HG02571 (cell line): Measurements from ENCODE around the gene CDC42EP5.
"Not testable (repeated sequence)": the region's sequence is repeated elsewhere in the genome, so short reads cannot be mapped to it uniquely, and the experiment has no call there.

Experiments used
- ATAC-seq: cut with Tn5 transposase; IDR thresholded peaks from one replicate; pipeline ENCODE4 v1.9.1; 2021; ENCODE audit warnings: mild to moderate bottlenecking, moderate library complexity; ENCODE audit not compliant: unreplicated experiment

The CDC42EP5 gene

DNA sequence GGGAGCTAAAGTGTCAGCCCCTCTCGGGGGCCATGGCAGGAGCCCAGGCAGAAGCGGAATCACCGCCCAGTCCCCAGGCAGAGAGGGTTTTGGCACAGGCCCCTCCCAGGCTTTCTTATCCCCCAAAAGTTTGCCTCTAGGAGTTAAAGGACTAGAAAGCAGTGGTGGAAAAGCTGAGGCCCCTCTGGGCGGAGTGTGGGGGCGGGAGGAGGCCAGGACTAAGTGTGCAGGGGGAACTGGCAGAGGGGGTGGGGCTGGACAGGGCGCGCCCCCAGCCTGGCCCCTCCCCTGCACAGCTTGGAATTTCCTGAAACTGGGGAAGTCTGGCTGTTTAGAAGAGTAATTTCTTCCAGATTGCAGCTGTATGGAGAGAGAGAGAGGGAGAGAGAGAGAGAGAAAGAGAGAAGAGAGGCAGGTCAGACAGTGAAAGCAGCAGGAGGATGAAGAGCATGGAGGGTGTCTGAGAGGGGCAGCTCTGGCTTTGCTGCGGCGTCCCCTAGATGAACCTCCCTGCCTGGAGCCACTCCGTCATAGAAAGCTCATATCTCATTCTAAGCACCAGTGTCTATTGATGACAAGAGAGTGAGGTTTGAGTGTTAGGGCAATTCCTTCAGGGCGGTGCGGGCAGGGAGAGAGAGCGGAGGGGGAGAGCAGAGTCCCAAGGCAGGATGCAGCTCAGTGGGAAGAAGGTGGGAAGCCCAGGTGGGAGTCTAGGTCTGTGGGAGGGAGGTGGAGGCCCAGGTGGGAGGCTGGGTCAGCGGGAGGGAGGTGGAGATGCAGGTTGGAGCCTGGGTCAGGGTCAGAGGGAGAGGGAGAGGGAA lies at the start of gene CDC42EP5:
CDC42EP5 (minus strand) TSS at position 226 of the 821 bp plus-strand sequence. CDS start 7,749 bp downstream, outside the sequence.
- no peak for ATAC-seq

DNA sequence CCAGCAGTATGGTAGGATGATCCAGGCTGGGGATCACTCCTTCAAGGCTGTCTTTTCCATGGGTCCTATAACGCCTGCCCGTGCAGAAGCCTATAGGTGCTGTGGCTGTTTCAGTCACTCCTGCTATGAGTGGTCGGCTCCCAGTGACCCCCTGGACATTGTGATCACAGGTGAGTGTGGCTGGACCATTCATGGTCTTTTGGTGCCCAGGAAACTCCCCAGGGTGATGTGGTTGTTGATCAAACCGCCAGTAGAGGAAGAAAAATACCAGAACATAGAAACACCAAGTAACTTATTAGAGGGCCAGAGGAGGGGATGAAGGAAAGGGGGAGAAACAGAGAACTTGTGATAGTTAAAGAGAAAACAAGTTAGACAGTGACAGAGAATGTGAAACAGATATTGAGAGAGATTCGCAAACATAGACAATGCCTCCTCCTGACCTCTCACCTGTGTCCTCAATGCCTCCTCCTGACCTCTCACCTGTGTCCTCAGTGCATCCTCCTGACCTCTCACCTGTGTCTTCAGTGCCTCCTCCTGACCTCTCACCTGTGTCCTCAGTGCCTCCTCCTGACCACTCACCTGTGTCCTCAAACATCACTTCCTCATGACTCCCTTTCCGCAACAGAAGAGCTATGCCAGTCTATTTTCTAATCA lies 48.9 kb upstream of the CDC42EP5 start:
- no peak for ATAC-seq

DNA sequence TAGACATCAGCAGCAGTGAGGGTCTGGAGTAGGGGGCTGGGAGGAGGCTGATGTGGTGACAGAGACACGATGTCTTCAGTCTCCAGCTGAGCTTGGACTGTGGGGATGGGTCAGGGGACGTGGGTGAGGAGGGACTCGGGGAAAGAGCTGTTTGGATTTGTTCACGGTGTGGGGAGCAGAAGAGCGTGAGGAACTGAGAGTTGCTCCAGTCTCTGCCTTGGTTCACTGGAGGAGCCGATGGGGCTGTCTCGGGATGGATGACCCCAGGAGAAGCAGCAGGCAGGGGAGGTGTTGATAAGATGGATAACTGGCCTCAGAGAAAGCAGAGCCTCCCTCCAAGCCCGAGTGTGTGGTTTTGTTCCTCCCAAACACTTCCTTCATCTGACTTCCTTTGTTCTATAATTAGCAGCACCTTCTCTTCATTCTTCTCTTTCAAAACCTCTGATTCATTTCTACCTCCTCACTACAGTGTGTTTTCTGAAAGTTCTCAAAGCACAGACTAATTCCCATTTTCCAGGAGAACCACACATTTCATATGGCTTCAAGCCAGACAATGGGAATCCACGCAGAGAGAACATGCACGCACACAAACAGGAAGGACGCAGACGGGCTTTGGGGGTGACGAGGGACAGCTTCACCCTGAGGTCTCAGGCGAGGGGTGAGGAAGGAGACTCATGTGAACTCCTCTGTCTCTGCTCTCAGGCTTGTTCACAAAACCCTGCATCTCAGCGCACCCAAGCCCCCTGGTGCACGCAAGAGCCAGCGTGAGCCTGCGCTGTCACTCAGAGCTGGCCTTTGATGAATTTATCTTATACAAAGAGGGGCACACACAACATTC lies 48.1 kb upstream of the CDC42EP5 start:
- ATAC-seq: no peak

- no peak for ATAC-seq
These were observed 45.7 kb upstream of the CDC42EP5 start for GRCh38 chr19:54518844-54519243.

DNA sequence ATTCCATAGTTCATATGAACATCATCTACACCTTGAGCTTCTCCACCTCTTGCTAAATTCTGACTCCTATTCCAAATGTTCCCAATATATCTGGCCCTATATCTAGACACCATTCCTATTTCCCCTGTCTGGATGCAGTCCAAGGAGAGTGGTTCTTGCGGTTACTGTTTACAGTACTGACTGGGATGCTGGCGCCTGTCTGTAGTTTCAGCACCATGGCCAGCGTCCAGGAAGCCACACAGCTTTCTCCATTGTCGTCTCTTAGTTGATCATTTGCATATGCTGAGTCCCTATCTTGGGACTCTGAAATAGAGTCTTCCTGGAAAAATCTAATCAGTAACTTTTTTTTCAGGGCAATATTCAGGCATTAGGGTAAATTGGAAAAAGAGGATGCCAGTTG lies 44.4 kb upstream of the CDC42EP5 start:
- ATAC-seq: no peak

GRCh38 chr19:54515156-54515555 lies 42.1 kb upstream of the CDC42EP5 start:
- no peak for ATAC-seq

- not testable (repeated sequence) for ATAC-seq
These were observed 36.3 kb upstream of the CDC42EP5 start for GRCh38 chr19:54509200-54509940.

DNA sequence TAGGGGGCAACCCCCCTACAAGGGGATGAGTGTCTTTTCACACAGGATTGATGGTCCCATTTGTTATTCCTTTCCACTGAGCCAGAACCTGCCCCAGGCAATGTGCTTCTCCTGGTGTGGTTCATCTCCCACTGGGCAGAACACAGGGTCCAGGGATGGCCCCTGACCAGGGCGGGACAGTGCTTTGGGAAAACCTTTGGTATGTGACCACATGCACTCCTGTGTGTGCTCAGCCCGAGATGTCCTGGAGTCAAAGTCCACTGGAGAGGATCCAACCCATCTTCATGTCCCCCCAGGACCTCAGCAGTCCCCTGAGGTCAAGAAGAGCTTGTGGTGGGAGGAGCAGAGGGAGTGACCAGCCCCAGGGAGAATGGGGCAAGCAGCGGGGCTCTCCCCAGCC lies 35.4 kb upstream of the CDC42EP5 start:
- ATAC-seq: not testable (repeated sequence)

DNA sequence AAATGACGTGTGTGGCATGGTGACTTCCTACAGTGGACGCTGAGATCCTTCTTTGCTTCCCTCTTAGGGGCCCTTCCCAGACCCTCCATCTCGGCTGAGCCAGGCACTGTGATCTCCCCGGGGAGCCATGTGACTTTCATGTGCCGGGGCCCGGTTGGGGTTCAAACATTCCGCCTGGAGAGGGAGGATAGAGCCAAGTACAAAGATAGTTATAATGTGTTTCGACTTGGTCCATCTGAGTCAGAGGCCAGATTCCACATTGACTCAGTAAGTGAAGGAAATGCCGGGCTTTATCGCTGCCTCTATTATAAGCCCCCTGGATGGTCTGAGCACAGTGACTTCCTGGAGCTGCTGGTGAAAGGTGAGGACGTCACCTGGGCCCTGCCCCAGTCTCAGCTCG lies 34.7 kb upstream of the CDC42EP5 start:
- ATAC-seq: no peak

- ATAC-seq: not testable (repeated sequence)
These were observed 34.1 kb upstream of the CDC42EP5 start for GRCh38 chr19:54507038-54507717.

DNA sequence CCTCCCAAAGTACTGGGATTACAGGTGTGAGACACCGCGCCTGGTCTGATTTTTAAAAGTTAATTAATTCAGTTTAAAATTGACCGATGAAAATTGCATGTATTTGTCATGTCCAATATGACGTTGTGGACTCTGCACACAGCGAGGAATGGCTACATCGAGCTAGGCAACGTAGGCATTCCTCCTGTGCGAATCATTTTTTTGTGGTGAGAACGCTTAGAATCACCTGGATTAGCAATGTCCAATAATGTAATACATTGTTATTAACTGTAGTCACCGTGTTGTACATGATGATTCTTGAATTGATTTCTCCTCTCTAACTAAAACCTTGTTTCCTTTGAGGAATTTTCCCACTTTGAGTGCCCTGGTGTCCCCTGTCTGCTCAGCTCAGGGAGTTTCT lies 33.0 kb upstream of the CDC42EP5 start:
- no peak for ATAC-seq

GRCh38 chr19:54505542-54505941 lies 32.4 kb upstream of the CDC42EP5 start:
- not testable (repeated sequence) for ATAC-seq

DNA sequence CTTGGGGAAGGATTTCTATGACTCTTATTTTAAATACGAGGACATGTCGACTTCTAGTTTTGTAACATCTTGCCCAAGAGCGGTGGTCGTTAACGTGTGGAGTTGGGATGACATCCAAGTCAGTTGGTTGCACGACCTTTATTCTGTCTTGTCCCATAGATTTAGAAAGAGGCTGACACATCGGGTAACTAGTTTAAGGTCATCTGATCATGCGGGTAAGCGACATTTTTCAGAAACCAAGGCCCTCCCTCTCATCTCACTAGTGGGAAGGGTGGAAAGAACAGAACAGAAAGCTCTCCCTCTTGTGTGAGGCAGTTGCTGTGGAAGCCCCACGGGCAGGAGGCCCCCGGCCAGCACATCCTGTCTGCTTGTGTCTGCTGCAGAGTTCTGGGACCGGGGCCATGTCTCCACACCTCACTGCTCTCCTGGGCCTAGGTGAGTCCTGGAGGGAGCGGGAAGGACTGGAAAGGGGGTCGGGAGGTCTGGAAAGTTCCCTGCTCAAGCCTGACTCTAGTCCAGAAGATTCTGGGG lies 29.5 kb upstream of the CDC42EP5 start, which contains the start of gene LAIR2:
LAIR2 (plus strand) TSS at position 314 of the 531 bp plus-strand sequence; CDS start at position 402, 88 bp downstream.
- no peak for ATAC-seq

GRCh38 chr19:54498451-54498772 lies 25.3 kb upstream of the CDC42EP5 start:
- not testable (repeated sequence) for ATAC-seq

- not testable (repeated sequence) for ATAC-seq
These were observed 24.8 kb upstream of the CDC42EP5 start for GRCh38 chr19:54497747-54498450.

DNA sequence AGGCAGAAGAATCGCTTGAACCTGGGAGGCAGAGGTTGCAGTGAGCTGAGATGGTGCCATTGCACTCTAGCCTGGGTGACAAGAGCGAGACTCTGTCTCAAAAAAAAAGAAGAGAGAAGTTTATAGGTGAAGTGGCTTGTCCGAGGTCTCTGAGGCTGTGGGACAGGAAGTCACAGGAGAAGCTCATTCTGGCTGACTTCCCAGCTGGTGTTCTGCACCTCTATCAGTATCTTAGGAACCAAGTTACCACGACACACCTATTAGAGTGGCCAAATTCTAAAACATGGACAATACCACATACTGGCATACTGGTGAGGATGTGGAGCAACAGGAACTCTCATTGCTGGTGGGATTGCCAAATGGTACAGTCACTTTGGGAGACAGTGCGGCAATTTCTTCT lies 22.2 kb upstream of the CDC42EP5 start:
- ATAC-seq: not testable (repeated sequence)

GRCh38 chr19:54493967-54494585 lies 21.0 kb upstream of the CDC42EP5 start:
- no peak for ATAC-seq

GRCh38 chr19:54493056-54493455 lies 20.0 kb upstream of the CDC42EP5 start:
- ATAC-seq: not testable (repeated sequence)

DNA sequence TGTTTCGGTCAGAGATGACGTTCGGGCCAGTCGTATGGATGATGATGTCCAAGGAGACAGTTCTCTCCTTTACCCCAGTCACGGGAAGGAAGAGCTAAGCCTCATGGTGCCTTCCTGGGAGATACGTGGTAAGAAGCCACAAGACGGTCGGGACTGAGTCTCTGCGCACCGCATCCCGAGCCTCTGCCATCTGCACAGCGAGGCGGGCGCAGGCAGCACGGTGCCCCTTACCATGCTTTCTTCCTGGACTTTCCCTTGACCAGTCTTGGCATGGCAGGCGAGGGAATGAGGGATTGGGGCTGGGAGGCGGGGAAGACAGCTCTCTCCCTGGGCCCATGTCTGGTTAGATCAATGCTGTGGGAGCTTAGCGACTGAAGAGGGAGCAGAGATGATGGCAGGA lies 19.5 kb upstream of the CDC42EP5 start:
- ATAC-seq: no peak
